Dermis blood vessel endothelial cell (primary cell): ENCODE data around the gene IER2. TPM values are rescaled to one million over a fixed set of nuclear protein-coding genes. Genes with fewer than 3 reads are reported as not detected.

Experiments
- total RNA-seq: library from RNA; depleted of rRNA; stranded (reverse); fragments of >200 nt; gene quantifications from 2 replicates; pipeline ENCODE4 v1.2.3, GENCODE V29; 2014

The IER2 gene
- total RNA-seq, 1 donor from 2014 or later: 30.8 TPM

Other genes starting within 250 kb of the IER2 start
- gene SYCE2, start 231.1 kb upstream of the IER2 start, total RNA-seq: 0.17 and 0.33 TPM in 2 replicates
- gene FARSA, start 216.7 kb upstream of the IER2 start, total RNA-seq: 47.5 and 83.9 TPM in 2 replicates
- 1,244 and 1,415 TPM in 2 replicates for gene CALR, start 211.8 kb upstream of the IER2 start, total RNA-seq
- gene RAD23A, start 204.5 kb upstream of the IER2 start, total RNA-seq: 52.9 and 98.1 TPM in 2 replicates
- 19.5 and 20.6 TPM in 2 replicates for gene GADD45GIP1, start 193.2 kb upstream of the IER2 start, total RNA-seq
- gene DAND5, start 180.8 kb upstream of the IER2 start, total RNA-seq: 0.09 and 0.17 TPM in 2 replicates
- 12.6 and 23.7 TPM in 2 replicates for gene NFIX, start 154.9 kb upstream of the IER2 start, total RNA-seq
- gene LYL1, start 47.6 kb upstream of the IER2 start, total RNA-seq: 51.8 and 55.0 TPM in 2 replicates
- gene TRMT1, start 33.7 kb upstream of the IER2 start, total RNA-seq: 44.7 and 47.0 TPM in 2 replicates
- 35.9 and 136 TPM in 2 replicates for gene NACC1, start 32.1 kb upstream of the IER2 start, total RNA-seq
- gene STX10, start within 50 bp of the IER2 start, total RNA-seq: 69.9 and 84.6 TPM in 2 replicates